ENCODE data around the gene ARHGAP5.

The ARHGAP5 gene

DNA sequence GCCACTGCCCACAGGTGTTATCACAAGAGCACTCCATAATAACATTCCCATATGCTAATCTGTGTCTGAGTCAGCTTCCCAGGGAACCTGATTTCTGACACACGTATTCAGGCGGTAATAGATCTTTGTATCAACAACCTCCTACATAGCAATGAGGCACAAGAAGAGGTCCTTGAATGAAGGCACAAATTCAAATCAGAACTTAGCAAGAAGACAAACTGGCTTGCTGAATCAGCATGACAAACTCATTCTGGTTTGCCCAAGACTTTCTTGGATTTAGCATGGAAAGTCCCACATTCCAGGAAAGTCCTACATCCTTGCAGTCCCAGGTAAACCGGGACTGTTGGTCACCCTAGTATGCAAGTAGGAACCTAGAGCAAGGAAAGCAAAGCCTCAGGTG lies 90.8 kb downstream of the ARHGAP5 start:
- Histone ChIP-seq H3K27ac (no peak overlapping the region), H3K4me2 (no peak overlapping the region), H3K9me3 (replicated peaks in 1 of 11) (no peaks in the 10 kb centered on the region), H3K4me3 (no peak overlapping the region), H4K20me1 (no peaks in the 10 kb centered on the region), H3K9ac (no peak overlapping the region), H3K4me1 (no peaks in the 10 kb centered on the region), H3K27me3 (no peaks in the 10 kb centered on the region), H3K36me3 (no peaks in the 10 kb centered on the region)
- no peak for TF ChIP-seq Cebpa-rat (IDR thresholded peaks at IDR 0.05)

DNA sequence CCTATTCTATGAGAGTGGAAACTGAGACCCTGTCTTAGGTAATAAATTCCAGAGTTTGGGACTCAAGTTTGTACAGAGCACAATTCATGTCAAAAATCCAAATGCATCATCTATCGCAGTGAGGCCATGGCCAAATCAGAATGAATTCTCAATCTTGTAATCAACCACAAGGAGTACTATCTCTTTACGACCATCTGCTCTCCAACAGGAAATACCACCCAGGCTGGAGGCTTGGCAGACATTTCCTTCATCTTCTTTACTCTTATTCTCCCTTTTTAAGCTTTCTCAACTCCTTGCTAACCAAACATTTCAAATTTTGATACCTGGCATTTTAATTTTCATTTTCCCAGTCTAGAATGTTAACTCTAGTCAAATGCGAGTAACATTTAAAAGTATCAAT lies 92.1 kb downstream of the ARHGAP5 start:
- Histone ChIP-seq H3K4me1 (no peaks in the 10 kb centered on the region), H3K4me3 (no peak overlapping the region), H3K27me3 (no peaks in the 10 kb centered on the region), H4K20me1 (no peaks in the 10 kb centered on the region), H3K9ac (no peak overlapping the region), H3K27ac (no peak overlapping the region), H3K36me3 (no peaks in the 10 kb centered on the region), H3K4me2 (no peak overlapping the region), H3K9me3 (replicated peaks in 1 of 11) (no peaks in the 10 kb centered on the region)
- no peak for TF ChIP-seq Cebpa-rat (IDR thresholded peaks at IDR 0.05)

DNA sequence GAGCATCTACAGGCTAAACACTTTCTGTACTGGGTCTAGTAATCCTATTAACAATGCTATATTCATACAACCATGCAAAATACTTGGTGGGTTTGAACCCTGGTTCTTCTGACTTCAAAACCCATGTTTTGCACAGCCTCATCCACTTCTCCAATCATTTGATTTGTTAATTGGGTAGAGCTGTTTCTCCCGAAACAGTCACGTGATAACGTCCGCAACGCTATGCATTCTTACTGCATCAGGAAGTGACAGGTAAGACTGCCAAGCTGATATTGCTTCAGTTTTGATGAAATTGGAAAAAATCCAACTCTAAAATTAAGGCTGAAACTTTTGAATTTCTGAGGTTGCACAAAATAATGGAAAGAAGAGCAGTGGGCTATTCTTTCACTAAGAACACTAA lies 94.4 kb downstream of the ARHGAP5 start:
- no peaks in the 10 kb centered on the region for H3K4me1 ChIP-seq
- no peak overlapping the region for H3K9ac ChIP-seq
- H3K4me3 ChIP-seq, result no peak overlapping the region
- H3K9me3 ChIP-seq (replicated peaks in 1 of 11), result no peaks in the 10 kb centered on the region
- no peaks in the 10 kb centered on the region for H3K36me3 ChIP-seq
- no peaks in the 10 kb centered on the region for H3K27me3 ChIP-seq
- H3K27ac ChIP-seq, result no peak overlapping the region
- no peak overlapping the region for H3K4me2 ChIP-seq
- no peak for TF ChIP-seq Cebpa-rat (IDR thresholded peaks at IDR 0.05)
- no peaks in the 10 kb centered on the region for H4K20me1 ChIP-seq

DNA sequence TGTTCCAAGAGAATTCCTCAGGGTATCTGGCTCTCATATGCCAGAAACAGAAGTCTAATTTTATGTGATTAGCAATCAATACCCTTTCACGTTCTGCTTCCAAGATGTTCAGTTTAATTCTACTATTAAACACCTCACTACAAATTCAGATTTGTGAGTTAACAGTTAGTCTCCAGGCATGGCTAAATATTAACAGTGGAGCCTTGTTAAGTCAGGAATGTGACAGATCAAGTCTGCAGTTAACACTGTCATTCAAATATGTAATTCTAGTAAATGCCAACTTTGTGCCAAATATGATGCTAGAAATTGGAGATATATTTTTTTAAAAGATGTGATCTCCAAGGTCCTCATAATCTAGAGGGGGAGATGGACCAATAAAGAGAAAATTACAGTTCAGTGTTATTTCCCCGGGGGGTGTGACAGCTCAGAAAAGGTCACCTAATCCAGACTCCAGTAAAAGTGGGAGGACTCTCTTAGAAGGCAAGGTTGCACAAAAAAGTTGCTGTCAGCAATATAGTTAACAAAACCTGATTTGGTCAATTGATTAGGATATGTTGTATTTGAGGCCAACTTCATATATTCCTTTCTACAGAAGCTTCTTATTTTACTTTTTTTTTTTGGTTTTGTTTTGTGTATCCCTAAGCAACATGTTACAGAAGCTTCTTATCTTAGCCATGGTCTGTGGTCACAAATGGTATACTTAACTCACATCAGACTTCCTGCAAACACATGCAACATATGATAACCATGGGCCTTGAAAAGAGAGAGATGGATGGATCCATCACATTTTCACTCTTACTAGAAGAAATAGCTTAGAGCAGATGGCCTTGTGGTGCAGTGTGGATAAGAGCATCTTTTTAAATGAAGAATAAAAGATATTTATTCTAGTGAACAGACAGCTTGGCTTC lies 106.3 kb downstream of the ARHGAP5 start:
- H4K20me1 ChIP-seq, result no peaks in the 10 kb centered on the region
- no peak overlapping the region for H3K4me3 ChIP-seq
- peaks cover 0 to 5% (median 0%) of the 10 kb centered on the region in 10 experiments; a peak in 1 of 20 replicates for H3K4me1 ChIP-seq
- H3K9ac ChIP-seq, result no peak overlapping the region
- H3K9me3 ChIP-seq (replicated peaks in 1 of 11), result peaks cover 23 to 43% (median 38%) of the 10 kb centered on the region in 11 experiments
- TF ChIP-seq Cebpa-rat (IDR thresholded peaks at IDR 0.05), result no peak
- H3K27me3 ChIP-seq, result no peaks in the 10 kb centered on the region
- H3K27ac ChIP-seq, result no peak overlapping the region
- no peak overlapping the region for H3K4me2 ChIP-seq
- no peaks in the 10 kb centered on the region for H3K36me3 ChIP-seq

DNA sequence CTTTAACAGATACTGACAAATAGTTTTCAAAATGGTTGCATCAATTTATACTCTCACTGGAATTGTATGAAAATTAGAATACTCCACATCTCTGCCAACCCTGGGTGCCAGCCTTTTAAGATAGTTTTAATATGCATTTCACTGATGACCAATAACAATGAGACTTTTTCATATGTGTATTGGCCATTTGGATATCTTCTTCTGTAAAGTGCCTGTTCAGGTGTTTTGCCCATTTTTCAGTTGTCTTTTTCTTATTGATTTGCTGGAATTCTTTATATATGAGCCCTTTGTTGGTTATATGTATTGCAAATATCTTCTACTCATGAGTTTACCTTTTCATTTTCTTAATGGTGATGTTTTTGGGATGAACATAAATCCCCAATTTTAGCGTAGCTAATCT lies 108.0 kb downstream of the ARHGAP5 start:
- Histone ChIP-seq H3K4me3 (no peak overlapping the region), H3K9ac (no peak overlapping the region), H3K4me1 (peaks cover 0 to 9% (median 0%) of the 10 kb centered on the region in 10 experiments; a peak in 6 of 20 replicates), H3K36me3 (no peaks in the 10 kb centered on the region), H3K4me2 (no peak overlapping the region), H4K20me1 (no peaks in the 10 kb centered on the region), H3K27me3 (no peaks in the 10 kb centered on the region), H3K27ac (no peak overlapping the region), H3K9me3 (replicated peaks in 1 of 11) (peaks cover 16 to 27% (median 23%) of the 10 kb centered on the region in 11 experiments)
- no peak for TF ChIP-seq Cebpa-rat (IDR thresholded peaks at IDR 0.05)

DNA sequence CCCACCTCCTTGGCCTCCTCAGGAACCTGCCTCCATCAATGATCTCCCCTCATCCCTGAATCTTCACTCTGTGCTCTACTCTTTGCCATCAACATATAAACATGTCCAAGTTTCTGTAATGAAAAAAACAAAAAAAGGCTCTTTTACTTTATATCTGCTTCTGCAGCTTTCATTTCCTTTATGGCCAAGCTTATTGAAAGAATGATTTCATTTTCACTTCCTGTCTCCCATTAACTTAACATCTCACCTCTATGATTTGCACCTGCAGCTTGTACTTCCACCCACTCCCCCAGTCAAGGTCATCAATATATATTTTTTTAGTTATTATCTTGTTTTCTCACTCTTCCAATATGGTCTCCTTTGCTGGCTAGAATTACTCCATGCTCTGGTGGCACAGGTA lies 109.1 kb downstream of the ARHGAP5 start:
- no peak overlapping the region for H3K9ac ChIP-seq
- no peak for TF ChIP-seq Cebpa-rat (IDR thresholded peaks at IDR 0.05)
- no peaks in the 10 kb centered on the region for H4K20me1 ChIP-seq
- peaks cover 0 to 21% (median 3%) of the 10 kb centered on the region in 10 experiments; a peak in 9 of 20 replicates for H3K4me1 ChIP-seq
- no peak overlapping the region for H3K27ac ChIP-seq
- no peaks in the 10 kb centered on the region for H3K36me3 ChIP-seq
- peaks cover 15 to 22% (median 18%) of the 10 kb centered on the region in 11 experiments for H3K9me3 ChIP-seq (replicated peaks in 1 of 11)
- no peaks in the 10 kb centered on the region for H3K27me3 ChIP-seq
- H3K4me3 ChIP-seq, result no peak overlapping the region
- H3K4me2 ChIP-seq, result no peak overlapping the region; a peak in 1 of 22 replicates

- Histone ChIP-seq H3K27ac (no peak overlapping the region), H3K36me3 (no peaks in the 10 kb centered on the region), H3K4me3 (no peak overlapping the region), H3K9ac (no peak overlapping the region), H3K9me3 (replicated peaks in 1 of 11) (peaks cover 10 to 17% (median 14%) of the 10 kb centered on the region in 11 experiments), H4K20me1 (no peaks in the 10 kb centered on the region), H3K4me2 (peak overlapping the region in 2 of 11 experiments; percentile 69 to 72; a peak in 5 of 22 replicates), H3K27me3 (no peaks in the 10 kb centered on the region), H3K4me1 (peaks cover 0 to 28% (median 3%) of the 10 kb centered on the region in 10 experiments; a peak in 9 of 20 replicates)
- no peak for TF ChIP-seq Cebpa-rat (IDR thresholded peaks at IDR 0.05)
These were observed 112.7 kb downstream of the ARHGAP5 start for GRCh38 chr14:32189811-32190210.

- peak overlapping the region in 6 of 11 experiments; percentile 19 to 72 (median 54); a peak in 8 of 22 replicates for H3K4me2 ChIP-seq
- H4K20me1 ChIP-seq, result no peaks in the 10 kb centered on the region
- H3K9ac ChIP-seq, result 0 out of 22 replicates have a peak overlapping the region, but pooled peaks of 1 of the 11 experiments have one; percentile 15
- no peak overlapping the region for H3K4me3 ChIP-seq
- H3K4me1 ChIP-seq, result peaks cover 0 to 34% (median 3%) of the 10 kb centered on the region in 10 experiments; a peak in 9 of 20 replicates
- H3K9me3 ChIP-seq (replicated peaks in 1 of 11), result peaks cover 1 to 8% (median 5%) of the 10 kb centered on the region in 11 experiments; a peak in 21 of 22 replicates
- peak overlapping the region in 2 of 11 experiments; percentile 16 to 33; a peak in 3 of 22 replicates for H3K27ac ChIP-seq
- no peaks in the 10 kb centered on the region for H3K36me3 ChIP-seq
- no peaks in the 10 kb centered on the region for H3K27me3 ChIP-seq
- TF ChIP-seq Cebpa-rat (IDR thresholded peaks at IDR 0.05), result no peak
These were observed 113.6 kb downstream of the ARHGAP5 start for GRCh38 chr14:32190673-32191072.

DNA sequence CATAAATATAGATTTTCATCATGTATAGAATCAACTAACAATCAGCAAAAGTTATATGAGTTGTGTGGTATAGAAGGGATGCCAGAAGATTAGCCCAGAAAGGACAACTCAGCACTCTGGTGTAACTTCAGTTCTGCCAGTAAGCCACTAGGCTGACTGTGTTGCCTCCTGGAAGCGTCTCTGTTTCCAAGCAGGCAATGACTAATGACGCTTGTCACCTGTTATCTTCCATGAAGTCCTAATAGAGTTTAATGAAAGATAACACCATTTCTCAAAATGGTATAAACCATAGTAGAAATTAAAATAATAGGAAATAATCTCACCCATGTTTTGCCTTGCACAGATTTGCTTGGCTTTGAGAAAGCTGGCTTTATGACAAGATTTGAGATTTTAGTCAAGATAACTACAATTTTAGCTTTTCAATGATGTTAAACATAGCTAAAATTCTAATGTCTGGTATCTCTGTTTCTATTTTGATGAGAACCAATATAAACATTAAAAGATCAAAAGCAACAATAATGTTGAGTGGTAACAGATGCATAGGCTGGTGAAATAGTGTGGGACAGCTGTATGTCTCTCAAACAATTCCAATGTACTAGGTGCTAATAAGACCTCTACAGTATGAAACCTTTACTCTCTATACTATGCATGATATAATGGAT lies 115.7 kb downstream of the ARHGAP5 start:
- no peak overlapping the region for H3K4me2 ChIP-seq
- no peak for TF ChIP-seq Cebpa-rat (IDR thresholded peaks at IDR 0.05)
- H3K36me3 ChIP-seq, result no peaks in the 10 kb centered on the region
- H4K20me1 ChIP-seq, result no peaks in the 10 kb centered on the region
- H3K27me3 ChIP-seq, result no peaks in the 10 kb centered on the region
- H3K27ac ChIP-seq, result no peak overlapping the region
- peaks cover 0 to 35% (median 3%) of the 10 kb centered on the region in 10 experiments; a peak in 9 of 20 replicates for H3K4me1 ChIP-seq
- no peak overlapping the region for H3K9ac ChIP-seq
- H3K4me3 ChIP-seq, result no peak overlapping the region
- H3K9me3 ChIP-seq (replicated peaks in 1 of 11), result no peaks in the 10 kb centered on the region

Measured in BLaER1 treated with 17β-estradiol and CSF1 and Interleukin-3, amounts not matched to agents 10 nM and 100 nM (cell line).